GM19324 (cell line): ENCODE results near the gene AHNAK.

ENCODE experiments used
- ATAC-seq: cut with Tn5 transposase; IDR thresholded peaks from one replicate; pipeline ENCODE4 v1.9.1; 2021; ENCODE audit warnings: mild to moderate bottlenecking, moderate library complexity; ENCODE audit not compliant: unreplicated experiment, low FRiP score

The AHNAK gene

GRCh38 chr11:62536301-62536957 lies 10.2 kb downstream of the AHNAK start:
- no peak for ATAC-seq

DNA sequence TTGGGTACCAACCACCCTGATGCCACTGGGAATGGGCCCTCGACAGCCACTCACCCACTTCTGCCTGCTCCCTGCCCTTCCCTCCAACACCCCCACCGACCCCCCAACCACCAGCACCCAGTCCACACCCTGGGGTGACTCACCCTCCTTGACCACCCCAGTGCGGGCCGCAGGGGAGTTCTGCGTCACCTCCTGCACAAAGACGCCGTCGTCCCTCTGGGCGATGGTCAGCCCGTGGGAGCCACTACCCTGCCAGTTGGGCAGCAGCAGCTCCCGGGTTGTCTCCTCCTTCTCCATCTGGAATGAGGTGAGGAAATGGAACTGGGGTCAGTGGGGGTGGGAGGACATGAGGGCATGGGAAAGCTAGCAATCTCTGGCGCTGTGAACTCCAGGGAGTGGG lies 10.8 kb downstream of the AHNAK start:
- no peak for ATAC-seq

DNA sequence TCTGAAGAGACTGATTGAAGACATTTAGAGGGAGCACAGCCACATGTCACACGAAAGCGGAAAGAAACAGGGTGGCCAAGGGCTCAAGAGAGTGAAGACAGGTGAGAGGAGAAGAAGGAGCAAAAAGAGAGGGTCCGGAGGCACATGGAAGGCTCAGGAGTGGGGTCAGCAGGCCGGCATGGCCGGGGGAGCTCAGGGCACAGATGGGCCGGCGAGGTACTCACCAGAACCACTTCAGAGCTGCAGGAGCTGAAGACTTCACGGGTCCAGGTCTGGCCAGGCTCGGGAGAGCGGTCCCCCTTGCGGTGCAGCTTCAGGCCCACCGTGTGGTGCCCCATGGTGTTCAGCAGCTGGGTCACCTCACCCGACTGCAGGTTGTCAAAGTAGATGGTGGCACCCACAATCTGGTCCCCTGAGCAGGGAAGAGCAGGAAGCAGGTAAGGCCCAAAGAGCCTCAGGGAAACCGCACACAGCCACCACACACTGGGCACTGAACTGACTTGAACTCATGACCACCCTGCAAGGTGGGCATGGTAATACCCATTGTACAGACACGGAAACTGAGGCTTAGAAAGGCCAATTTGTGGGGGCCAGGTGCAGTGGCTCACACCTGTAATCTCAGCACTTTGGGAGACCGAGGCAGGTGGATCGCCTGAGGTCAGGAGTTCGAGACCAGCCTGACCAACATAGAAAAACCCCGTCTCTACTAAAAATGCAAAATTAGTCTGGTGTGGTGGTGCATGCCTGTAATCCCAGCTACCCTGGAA lies 11.6 kb downstream of the AHNAK start:
- no peak for ATAC-seq

DNA sequence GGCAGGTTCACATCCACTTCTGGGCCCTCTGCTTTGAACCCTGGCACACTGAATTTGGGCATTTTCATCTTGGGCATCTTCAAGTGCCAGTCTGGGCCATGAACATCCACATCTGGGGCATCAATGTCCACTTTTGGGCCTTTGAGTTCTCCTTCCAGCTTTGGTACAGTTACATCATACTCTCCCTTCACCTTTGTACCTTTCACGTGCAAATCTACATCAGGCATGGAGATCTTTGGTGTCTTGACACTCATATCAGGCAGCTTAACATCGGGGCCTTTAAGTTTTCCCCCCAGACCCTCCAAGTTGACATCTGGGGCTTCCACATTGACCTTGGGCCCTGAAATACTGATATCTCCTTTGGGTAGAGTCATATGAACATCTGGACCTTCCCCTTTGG lies 14.5 kb downstream of the AHNAK start:
- no peak for ATAC-seq

GRCh38 chr11:62516736-62517371 lies 29.8 kb downstream of the AHNAK start:
- ATAC-seq: no peak

DNA sequence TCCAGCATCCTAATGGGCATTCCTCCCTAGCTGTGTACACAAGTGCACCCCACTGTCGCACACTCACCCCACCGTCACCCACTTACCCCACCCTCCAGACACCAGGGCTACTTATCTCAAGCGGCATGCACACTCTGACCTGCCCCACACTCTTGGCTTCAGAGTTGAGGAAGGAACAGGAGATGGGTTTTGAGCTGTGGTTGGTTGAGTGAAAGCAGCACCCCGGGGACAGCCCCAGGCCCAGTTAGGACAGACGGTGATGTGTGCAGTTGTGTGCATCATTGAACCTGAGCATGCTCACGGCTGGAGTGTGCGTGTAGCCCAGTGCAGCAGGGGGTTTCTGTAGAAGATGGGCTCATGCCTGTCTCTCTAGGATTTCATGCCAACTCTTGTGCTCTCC lies 32.5 kb downstream of the AHNAK start:
- ATAC-seq: no peak

GRCh38 chr11:62513626-62514025 lies 33.0 kb downstream of the AHNAK start:
- no peak for ATAC-seq

GRCh38 chr11:62512961-62513360 lies 33.6 kb downstream of the AHNAK start:
- ATAC-seq: no peak

DNA sequence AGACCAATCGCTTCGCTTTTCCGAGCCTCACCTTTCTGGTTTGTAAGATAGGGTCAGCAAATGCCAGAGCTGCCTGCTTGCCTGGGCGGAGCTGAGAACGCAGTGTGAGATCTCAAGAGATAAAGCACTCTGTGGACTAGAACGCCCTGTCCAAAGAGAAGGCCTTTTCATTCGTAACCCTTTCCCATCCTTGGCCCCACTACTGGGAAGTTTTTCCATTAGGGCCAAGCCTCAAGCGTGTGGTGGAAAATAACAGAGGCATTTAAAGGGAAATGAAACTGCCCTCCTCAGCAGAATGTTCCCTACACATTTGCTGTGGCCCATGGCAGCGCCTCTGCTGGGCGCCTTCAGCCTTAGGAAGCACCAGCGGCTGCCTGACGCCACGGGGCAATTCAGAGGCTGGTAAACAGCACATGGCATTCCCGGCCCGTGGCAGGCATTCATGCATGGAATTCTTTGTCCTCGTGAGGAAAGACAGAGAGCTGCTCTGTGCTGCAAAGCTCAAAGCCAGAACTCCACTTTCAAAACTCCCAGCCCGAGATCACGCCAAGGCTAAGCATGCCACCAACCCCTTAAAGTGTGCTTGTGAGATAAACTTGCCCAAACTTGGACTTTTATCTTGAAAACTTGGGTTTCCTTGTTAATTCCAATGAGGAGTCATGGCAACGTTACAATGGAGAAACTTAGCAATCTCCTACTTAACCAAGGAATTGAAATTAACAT lies 38.1 kb downstream of the AHNAK start:
- ATAC-seq: no peak

GRCh38 chr11:62507125-62507422 lies 39.5 kb downstream of the AHNAK start:
- no peak for ATAC-seq

DNA sequence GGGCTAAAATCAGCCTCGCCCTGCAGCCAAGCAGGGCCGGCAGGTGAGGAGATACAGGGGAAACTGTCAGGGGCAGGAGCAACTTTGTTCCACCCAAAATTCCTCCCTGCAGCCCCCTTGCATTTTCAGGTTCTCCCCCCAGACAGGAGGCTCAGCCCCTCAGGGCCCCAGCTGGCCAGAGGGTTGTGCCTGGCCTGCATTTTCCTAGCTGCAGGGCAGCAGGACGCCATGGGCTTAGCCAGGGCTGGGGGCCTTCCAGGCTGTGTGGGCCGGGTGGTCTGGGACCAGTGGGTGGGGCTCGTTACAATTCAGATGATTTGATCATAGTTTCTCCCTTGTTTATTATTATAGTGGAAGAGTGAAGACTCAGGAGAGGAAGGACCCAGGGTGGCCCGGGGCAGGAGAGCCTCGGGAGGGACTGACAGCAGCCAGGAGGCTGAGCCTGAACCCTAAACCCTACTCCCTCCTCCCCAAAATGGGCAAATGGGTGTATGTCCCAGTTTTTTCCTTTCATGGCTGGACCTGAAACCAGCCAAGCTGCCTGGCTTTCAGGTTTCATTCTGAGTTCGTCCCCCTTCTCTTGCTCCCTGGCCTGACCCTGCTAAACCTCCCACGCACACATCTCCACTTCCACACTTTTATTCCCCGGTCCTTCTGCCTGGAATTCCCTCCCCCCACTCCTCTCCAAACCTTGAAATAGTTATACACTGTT lies 40.0 kb downstream of the AHNAK start:
- ATAC-seq: no peak

GRCh38 chr11:62505440-62506091 lies 41.0 kb downstream of the AHNAK start:
- ATAC-seq: no peak

DNA sequence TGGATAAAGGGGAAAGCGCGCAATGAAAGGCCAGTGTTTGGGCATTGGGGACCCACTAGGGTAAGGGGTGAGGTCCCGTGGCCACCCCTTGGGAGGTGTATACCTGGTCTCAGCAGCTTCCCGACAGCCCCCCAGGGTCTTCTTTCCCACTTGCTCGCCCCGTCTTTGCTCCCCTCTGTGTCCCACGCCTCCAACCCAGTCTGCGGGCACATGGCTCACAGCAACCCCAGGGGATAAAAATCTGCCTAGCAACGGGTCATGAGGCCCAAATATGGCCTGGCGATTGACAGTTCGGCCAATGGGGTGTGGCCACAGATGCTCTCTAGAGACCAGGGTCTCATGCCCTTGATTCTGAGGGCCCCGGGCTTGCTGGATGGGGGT lies 41.6 kb downstream of the AHNAK start:
- no peak for ATAC-seq

DNA sequence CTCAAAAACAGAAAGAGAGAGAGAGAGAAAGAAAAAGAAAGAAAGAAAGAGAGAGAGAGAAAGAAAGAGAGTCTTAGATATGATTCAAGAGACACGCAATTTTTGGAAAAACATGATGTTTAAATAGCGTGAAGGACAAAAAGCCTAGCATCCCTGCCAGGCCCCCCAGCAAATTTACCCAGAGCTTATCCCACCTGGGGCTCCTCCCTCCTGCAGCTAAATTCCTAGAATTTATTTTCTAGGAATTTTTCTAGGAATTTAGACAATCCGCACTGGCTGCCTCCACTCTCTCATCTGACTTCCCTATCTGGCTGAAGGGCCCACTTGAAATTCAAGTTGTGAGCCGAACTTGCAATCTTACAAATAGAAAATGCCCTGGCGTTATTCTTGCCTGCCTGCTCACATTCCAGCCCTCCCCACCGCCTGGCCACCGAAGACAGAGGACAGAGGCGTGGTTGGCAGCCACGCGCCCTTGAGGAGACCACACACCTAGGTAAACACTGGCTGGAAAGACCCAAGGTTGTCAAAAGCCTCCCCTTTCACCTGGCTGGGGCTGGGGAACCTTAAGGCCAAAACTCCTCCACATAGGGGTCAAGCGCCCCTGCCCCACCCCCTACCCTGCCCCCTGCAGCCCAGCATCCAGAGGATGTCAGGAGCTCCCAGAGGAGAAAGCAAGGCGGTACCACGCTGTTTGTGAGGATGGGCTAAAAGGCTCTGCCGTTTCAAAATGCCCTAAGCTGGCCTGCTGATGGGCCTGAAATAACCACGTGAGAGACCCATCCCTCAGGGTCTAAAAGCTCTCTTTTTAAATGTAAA lies 42.2 kb downstream of the AHNAK start:
- no peak for ATAC-seq

GRCh38 chr11:62502030-62502730 lies 44.4 kb downstream of the AHNAK start:
- ATAC-seq: no peak

GRCh38 chr11:62501432-62501891 lies 45.1 kb downstream of the AHNAK start:
- ATAC-seq: no peak

GRCh38 chr11:62500650-62501030 lies 46.0 kb downstream of the AHNAK start:
- no peak for ATAC-seq

GRCh38 chr11:62499944-62500649 lies 46.5 kb downstream of the AHNAK start:
- ATAC-seq: no peak
